Middle frontal gyrus (tissue), 1 donor: ENCODE results near the gene ZFYVE28.

Experiments used
- DNase-seq: peaks from one replicate; pipeline ENCODE4 v3.0.0-alpha.2; 2015; ENCODE audit warnings: low spot score; ENCODE audit errors: extremely low spot score

Gene ZFYVE28

DNA sequence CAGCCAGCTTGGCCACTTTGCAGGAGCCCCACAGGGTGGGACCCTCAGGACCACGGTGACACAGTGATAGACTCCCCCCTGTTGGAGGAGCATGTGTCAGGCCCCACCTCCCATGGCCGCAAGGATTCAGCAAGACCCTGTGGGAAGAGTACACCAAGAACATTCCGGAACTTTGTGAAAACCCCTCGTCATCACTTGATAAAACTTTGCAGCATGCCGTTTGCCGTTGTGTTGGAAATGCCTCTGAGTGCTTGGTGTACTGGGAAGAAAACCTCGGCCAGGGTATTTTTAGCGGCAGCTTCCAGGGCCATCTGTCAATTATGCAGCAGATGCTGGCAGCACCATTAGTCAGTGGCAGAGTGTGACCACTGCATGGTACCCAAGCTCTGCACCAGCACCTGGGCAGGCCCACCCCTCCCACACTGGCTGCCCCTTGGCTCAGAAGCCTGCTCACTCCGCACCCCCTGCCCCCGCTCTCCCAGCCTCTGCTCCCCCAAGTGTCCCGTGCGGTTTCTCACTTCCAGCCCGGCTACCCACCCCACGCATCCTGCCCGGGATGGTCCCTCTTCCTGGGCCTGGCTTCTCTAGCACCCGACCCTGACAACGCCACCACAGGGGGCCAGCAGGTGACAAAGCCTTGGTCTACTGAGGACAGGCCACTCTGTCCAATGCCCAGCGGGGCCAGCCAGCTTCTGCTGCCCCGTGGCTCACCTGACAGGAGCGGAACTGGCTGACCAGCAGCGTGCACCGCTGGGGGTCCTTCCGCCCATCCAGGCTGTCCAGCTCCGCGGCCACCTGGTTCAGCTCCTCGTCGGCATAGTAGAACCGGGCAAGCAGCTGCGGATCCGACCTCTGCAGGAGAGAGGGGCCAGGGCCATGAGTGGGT, 65.0 kb downstream of the ZFYVE28 start:
- peak; percentile 43 for DNase-seq

DNA sequence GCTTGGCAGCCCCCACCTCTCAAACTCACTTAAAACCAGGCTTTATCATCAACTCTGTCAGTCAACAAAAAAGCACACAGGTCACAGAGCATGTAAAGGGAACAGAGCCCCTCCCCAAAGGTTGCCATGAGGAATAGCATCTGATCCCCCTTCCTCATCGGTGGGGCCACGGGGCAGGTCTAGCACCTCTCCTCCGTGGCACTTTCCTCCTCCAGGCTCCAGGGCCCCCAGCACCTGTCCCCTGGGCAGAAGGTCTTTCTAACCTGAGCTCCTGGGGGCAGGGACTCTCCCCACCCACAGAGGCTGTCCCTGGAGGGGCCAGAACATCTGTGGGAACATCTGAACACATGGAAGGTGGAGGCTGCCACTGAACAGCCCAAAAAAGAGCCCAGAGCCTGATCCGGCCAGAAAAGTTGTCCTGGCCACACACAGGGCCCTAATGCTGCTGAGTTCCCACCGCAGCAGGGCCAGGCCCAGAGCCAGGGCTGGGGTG, 65.7 kb downstream of the ZFYVE28 start:
- DNase-seq: no peak

DNA sequence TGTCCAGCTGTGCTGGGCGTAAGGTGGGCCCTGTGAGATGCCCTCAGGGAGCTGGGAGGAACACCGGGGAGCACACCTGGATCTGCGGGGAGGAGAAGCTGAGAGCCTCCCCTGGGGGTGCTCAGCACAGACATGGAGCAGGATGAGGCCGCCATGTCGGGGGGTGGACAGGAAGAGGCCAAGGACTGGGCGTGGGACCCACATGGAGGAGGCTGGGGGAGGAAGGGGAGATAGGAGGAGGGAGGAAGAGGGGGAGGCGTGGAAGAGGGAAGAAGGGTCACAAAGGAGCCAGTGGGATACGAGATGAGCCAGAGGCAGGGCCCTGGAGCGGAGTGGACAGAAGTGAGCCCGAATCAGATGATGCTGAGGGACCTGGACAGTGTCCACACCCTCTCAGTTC, 66.3 kb downstream of the ZFYVE28 start:
- no peak for DNase-seq

DNA sequence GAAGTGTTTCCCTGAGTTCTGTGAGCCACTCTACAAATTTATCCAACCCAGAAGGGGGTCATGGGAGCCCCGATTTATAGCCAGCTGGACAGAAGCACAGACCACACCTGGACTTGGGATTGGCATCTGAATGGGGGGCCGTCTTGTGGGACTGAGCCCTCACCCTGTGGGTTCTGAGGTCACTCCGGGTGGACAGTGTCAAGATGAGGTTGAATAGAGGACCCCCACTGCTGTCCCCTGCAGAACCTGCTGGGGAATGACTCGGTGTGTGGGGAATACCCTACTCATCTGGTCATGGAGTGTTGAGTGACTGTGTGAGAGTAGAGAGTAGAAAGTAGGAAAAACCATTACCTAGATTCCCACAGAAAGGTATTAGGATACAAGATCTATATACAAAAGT, 67.5 kb downstream of the ZFYVE28 start:
- DNase-seq: no peak

DNA sequence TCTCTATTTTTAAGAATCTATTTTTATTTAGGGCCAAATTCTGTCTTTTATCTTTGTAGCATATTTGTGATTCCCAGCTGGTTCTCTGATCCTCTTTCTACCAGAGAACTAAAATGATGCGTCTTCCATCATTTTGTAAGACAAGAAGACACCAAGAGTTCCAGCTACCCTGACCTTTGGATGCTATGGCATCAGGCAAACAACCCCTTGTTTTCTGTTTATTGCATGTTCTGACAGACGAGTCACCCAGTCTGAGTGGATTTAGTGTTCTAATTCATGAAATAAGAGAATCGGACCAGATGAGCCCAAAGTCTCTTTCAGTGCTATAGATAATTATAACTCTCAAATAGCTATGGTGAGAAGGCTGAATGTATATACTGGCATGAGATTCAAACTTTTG, 69.7 kb downstream of the ZFYVE28 start:
- DNase-seq: no peak

DNA sequence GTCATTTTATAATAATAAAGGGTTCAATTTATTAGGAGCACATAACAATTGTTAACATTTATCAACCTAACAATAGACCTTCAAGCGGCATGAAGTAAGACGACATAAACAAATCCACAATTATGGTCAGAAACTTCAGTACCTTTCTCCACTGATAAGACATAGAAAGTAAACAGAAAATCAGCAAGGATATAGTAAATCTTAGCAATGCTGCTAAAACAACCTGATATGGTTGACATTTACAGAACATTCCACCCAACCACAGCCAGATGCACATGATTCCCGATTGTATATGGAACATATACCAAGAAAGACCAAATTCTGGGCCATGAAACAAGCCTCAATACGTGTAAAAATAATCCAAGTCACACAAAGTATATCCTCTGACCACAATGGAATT, 71.3 kb downstream of the ZFYVE28 start:
- no peak for DNase-seq

DNA sequence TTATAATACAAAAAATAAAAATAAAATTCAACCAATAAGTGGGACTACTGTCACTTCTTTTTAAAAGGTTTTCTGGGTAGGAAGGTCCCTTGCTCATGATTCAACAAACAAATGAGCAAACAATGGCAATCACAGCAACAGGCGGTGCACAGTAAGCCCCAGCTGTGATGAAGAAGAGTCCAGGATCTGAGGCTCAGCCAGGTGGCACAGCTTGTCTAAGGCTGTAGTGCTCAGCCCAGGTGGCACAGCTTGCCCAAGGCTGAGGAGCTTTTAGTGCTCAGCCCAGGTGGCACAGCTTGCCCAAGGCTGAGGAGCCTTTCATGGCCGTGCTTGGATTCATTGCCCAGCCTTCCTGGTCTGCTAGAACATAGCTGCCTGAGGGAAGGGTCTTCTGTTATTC, 75.0 kb downstream of the ZFYVE28 start:
- no peak for DNase-seq

DNA sequence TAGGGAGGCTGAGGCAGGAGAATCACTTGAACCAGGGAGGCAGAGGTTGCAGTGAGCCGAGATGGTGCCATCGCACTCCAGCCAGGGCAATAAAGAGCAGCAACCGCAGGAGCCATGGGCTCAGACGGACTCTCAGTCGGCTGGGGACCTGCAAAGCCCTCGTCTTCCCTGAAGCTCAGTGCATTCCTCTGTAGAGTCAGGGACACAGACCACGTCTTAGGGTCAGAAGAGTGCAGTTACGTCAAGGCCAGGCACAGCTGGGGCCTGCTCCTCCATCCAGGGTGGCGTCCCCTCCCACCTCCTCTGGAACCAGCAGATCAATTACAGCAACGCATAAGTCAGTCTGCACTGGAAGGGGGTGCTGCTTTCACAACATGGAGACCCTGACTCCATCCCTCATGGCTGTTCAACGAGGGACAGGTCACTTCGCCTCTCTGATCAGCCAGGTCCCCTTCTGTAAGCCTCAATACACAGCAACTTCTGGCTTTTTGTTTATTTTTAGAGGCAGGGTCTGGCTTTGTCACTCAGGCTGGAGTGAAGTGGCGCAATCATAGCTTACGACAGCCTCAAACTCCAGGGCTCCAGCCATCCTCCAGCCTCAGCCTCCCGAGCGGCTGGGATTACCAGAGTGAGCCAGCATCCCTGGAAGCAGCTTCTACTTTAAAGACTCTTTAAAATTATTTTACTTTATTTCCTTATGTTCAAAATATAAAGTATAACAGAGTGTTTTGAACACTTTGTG, 76.4 kb downstream of the ZFYVE28 start:
- DNase-seq: no peak

DNA sequence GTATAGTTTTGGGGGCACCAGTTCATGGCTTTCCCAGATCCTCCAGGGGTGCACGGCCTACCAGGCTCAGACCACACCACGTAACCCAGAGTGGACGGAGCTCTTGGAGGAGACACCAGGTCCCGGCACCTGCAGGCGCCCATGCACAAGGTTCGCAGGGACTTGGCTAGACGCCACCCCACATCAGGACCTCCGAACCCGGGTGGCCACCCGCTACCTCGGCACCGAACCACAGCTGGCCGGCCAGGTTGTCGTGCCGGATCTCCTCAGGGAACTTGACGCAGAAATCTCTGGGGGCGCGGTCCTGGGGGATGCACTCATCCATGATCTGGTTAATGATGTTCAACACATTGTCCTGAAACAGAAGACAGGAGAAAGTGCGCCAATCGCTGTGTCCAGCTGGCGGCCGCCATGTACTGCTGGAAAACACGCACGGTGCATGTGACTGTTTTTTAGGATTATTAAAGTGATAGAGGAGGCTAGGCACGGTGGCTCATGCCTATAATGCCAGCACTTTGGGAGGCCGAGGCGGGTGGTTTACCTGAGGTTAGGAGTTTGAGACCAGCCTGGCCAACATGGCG, 77.1 kb downstream of the ZFYVE28 start:
- DNase-seq: no peak

DNA sequence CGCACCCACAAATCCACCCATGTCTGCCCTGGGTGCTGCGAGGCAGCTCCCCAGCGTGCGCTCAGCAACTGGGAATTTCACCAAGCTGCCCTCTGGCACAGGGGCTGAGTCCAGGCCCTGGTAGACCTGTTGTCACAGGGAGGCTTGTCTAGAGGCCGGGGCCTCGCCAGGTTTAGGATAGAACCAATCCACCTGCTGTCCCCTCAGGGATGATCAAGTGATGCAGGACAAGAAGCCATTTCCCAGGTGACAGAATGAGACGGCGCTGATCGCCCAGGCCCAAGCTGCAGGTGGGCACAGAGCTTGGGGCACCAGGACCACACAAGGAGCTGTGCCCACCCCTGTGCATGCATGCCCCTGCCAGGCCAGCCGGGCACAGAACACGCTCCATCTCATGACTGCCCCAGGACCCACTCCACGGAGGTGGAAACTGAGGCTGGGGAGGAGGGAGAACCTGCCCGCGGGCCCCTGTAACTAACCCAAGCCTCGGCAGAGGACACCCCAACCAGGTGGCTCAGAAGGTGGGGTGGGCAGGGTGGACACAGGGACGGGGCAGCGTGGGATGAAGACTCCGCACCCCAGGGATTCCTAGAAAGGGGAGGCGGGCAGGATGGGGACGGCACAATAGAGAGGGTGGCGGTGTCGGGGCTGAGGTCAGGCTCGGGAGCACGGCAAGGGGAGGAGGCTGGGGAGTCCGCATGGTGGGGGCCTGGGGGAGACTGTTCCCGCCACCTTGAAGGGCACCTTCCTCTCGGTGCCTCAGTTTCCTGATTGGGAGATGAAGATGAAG, 78.0 kb downstream of the ZFYVE28 start:
- no peak for DNase-seq

DNA sequence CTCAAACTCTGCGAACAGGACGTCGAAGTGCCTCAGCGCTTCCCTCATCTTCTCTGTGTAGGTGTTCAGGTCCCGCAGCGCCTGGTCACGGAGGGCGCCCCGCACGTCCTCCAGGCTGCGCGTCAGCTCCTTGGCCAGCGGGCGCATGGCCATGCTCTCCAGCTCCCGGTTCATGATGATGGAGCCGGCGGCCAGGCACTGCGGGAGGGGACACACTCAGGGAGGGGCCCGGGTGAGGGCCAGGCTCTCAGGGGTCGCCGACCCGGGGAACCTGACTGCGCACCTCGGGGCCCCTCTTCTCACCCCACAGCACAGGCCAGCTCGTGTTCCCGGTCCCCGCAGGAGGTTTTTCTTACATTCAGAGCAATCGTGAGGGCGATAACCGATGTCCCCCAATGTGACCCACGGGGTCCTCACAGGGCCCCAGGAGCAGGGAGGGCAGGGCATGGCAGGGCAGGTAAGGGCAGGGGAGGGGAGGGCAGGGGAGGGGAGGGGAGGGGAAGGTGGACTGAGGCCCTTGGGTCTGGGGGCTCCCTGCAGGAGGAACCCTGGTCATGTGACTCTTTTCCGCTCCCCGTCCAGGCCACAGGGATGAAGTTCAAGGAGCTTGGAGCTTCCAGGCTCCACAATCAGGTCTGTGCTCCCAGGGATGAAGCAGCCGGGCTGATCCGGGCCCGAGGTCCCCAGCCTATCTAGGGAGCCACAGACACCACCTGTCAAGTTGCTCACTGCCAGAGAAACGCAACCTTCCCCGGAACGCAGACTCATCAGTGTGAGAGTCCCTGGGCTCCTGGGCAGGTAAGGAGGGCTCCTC, 78.8 kb downstream of the ZFYVE28 start:
- no peak for DNase-seq

DNA sequence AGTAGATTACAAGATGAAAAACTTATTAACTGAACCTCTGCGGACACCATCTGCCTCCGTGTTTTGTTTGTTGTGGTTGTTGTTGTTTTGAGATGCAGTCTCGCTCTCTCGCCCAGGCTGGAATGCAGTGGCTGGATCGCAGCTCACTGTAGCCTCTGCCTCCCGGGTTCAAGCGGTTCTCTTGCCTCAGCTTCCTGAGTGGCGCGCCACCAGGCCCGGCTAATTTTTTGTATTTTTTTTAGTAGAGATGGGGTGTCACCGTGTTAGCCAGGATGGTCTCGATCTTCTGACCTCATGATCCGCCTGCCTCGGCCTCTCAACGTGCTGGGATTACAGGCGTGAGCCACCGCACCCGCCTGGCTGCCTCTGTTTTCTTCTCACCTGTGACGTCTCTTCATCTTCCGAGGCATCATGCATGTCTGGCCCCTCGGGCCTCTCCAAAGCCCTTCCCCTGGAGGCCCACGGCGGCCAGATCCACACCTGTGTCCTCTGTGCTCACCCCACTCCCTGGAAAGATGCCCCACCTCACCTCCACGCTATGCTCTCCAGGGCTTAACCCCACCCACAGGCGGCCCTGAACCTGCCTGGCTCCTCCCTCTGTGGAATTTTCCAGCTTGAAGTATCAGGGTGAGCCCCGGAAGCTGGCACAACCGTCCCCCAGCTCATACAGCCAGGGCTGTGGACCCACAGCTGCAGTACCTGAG, 79.5 kb downstream of the ZFYVE28 start:
- DNase-seq: no peak

DNA sequence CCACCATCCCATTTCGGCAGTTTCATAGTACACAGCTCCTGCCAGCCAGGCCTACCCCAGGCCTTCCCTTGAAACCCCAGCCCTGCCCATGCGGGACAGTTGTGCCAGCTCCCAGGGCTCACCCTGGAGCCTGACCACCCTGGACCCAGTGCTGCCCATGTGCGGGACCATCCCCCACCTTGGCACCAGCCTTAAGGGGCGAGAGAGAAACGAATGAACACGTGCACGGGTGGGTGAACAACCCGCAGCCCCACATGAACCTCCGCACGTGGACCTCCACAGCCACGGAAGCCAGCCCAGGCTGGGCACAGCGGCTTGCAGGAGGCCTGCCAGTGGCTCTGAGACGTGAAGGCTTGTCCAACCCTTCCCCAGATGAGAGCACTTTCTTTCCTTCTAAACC, 80.5 kb downstream of the ZFYVE28 start:
- no peak for DNase-seq

DNA sequence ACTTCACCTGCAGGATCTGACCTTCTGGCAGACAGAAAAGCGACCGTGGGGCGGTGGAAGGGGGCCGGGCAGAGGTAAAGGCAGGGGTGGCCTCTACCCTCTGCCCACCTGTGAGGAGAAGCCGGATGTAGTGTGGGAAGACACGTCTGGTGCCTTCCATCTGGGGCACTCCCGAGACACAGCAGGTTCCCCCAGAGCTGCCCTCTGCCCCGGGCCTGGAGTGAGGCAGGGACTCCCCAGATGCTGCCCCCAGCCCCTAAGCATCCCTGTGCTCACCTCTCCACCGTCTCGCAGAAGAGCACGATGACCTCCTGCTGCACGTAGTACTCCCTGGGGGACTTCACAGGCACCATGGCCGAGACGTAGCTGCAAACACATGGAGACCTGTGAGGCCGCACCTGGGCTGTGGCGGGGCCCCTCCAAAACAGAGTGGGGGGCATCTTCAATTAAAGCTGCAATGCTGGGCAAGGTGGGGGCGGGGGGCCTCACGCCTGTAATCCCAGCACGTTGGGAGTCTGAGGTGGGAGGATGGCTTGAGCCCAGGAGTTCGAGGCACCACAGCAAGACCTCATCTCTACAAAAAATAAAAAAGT, 81.2 kb downstream of the ZFYVE28 start:
- DNase-seq: no peak

DNA sequence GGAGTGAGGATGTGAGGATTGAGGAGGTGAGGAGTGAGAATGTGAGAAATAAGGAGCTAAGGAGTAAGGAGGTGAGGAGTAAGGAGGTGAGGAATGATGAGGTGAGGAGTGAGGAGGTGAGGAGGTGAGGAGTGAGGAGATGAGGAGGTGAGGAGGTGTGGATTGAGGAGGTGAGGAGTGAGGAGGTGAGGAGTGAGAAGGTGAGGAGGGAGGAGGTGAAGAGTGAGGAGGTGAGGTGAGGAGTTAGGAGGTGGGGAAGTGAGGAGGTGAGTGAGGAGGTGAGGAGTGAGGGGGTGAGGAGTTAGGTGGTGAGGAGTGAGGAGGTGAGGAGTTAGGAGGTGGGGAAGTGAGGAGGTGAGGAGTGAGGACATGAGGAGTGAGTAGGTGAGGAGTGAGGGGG, 81.8 kb downstream of the ZFYVE28 start:
- no peak for DNase-seq

DNA sequence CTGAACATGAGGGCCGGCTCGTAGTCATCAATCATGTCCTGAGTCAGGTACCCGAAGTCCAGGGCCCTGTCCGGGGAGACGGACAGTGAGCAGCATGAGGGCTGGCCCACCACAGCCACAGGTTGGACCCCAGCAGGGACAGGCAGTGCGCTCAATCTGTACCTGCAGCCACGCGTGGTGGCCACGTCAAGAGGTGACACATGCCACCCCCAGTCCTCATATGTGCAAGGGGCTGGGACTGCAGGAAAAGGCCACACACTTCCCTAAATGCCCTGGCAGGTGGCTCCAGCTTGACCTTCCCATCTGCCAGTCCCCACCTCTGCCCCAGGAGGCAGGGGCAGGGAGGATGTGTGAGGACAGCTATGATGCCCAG, 82.7 kb downstream of the ZFYVE28 start:
- no peak for DNase-seq

DNA sequence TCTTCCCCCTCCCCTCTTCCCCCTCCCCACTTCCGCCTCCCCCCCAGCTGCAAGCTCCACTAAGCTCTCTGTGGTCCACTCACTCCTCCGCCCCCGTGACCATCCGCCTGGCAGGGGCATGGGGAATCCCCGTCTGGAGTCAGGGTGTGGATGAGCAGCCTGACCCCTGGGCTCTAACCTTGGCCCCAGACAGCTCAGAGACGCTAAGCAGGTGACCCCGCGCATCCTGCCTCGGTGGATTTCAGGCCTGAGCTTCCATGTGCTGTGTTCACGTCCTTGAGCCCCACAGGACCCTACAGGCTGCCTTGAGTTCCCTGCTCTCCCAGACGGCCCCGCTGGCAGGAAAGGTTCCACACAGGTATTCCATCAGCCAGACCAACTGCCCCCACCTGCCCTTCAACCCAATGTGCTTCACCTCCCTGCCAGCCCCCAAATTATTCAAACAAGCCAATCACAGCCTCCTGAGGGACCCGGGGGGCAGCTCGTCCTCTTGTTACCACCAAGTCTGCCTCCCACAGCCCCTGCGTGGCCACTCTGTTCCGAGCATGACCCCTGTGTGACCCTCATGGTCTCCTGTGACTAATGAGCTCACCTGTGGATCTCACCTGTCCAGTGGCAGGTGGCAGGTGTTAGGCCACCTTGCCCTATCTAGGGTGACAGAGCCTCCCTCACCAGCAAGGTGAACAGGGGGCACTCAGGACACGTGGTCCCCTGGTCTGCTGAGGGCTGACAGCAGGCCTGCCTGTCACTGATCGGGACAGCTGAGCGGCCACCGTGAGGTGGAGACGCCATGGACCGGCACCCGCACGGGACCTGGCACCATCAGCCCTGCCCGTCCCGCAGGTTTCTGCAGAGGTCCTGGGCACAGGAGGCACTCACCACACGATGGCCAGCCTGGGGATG, 83.4 kb downstream of the ZFYVE28 start:
- no peak for DNase-seq

DNA sequence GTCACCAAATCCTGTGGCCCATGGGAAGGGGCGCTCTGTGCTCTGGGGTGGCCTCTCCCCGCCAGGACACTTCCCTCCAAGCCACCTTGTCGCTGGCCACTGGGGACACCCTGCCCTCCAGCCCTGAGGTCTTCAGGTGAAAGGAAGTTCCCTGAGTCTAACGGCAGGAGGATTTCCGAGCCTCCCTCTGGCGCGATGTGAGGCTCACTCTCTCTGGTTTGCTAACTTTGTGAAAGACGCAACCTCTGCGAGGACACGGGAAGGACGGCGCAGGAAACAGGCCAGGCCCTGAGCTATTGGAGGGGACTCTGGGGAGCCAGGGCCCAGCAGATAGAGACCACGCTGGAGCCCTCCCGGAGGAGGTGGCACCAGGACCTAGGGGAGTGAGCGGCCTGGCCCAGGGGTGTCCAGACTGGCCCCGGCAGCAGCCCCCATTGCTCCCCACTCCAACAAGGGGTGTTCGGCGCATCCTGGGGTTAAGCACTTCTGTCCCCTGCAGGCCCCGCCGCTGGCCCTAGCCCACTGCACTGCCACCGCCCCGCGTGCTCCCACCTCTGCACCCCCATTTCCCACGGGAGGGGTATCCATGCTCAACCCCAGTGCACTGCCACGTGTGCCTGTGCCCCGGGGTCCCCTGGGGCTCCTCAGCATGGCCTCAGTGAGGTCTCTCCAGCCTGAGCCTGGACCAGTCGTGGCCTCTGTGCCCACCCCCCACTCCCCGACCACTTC, 84.4 kb downstream of the ZFYVE28 start:
- no peak for DNase-seq
